Activated T-cell treated with anti-CD3 and anti-CD28 coated beads for 48 hours (primary cell): Measurements from ENCODE around the gene GRIN2D.
"Not testable (repeated sequence)": the region's sequence is repeated elsewhere in the genome, so short reads cannot be mapped to it uniquely, and the experiment has no call there.

Experiments
- DNase-seq: peaks from one replicate; pipeline ENCODE4 v3.0.0-alpha.2; 2020; ENCODE audit warnings: low read depth

The GRIN2D gene

DNA sequence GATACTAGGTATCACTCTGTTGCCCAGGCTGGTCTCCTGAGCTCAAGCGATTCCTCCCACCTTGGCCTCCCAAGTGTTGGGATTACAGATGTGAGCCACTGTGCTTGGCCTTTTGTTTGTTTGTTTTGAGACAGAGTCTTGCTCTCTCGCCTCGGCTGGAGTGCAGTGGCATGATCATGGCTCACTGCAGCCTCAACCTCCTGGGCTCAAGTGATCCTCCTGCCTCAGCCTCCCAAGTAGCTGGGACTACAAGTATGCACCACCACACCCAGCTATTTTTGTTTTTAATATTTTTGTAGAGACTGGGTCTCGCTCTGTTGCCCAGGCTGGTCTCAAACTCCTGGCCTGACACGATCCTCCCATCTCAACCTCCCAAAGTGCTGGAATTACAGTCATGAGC is 21.7 kb upstream of the GRIN2D start:
- not testable (repeated sequence) for DNase-seq

DNA sequence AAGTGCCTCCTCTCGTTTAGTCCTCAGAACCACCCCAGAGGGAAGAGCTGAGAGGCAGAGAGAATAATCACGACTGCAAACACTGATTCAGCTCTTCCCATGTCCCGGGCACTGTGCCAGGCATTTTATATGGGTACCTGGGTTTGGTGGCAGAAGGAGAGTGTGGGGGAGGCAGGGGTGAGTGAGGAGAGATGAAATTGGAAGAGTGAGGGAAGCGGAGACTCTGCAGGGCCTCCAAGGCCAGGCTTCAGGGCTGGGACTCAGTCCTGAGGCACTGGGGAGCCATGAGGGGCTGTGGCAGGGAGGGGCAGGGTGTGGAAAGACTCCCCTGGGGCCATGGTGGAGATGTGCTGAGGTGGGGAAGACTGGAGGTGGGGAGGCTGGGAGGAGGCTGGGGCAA is 20.6 kb upstream of the GRIN2D start:
- no peak for DNase-seq

DNA sequence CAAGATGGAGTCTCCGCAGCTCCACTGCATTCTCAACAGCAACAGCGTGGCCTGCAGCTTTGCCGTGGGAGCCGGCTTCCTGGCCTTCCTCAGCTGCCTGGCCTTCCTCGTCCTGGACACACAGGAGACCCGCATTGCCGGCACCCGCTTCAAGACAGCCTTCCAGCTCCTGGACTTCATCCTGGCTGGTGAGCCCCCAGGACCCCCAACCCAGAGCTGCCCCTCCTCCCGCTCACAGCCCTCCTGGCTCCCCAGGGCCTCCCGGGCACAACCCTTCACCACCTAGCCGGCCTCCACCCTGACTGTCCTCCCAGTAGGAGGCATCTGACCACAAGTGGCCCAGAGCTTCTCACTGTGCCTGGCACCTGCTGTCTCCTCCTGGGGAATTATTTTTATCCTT is 19.9 kb upstream of the GRIN2D start:
- no peak for DNase-seq

GRCh38 chr19:48378194-48378570 is 15.3 kb upstream of the GRIN2D start:
- DNase-seq = no peak

DNA sequence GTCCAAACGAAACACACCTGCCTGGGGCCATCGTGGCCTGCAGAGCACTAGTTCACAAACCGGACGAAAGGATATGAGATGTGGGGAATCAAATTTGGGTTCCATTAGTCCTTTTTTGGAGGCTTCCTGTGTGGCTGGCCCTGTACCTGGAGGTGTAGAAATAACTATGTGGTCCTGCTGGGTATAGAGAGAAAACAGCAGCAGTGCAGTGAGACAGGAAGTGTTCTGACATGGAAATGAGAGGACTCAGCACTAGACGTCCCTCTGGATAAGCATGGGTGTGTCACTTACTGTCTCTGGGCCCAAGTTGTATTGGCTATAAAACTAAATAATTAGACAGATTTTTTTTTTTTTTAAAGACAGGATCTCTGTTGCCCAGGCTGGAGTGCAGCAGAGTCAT is 14.4 kb upstream of the GRIN2D start:
- no peak for DNase-seq

DNA sequence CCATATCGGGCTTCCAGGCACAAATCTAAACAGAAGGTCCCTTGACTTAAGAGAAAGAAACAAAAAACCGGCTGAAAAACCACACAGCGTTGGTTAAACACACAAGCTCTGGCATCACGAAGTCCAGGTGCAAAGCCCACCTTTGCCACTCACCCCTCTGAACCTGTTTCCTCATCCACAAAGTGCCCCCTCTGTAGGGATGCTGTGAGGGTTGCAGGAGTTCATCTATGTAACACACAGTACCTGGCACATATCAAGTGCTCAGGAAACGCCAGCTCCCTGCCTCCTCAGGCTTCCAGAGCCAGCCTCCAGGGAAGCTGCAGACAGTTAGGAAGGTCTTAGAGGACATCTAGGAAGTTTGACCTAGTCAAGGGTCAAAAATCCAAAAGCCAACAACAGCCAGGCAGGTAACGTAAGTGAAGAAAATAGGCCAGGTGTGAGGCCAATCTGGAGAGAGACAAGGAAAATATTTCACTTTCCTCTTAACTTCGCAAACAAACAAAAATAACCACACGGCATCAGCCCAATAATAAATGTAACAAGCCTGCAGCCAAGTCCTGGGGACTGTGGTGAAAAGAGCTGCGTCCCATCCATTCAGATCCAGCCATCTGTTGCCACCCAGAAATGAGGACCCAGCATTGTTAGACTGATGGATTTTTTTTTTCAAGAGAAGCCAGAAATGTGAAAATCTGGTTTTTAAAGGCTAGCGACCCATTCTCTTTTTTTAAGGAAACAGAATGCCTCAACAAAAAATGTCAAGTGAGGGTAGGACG is 12.1 kb upstream of the GRIN2D start:
- no peak for DNase-seq

DNA sequence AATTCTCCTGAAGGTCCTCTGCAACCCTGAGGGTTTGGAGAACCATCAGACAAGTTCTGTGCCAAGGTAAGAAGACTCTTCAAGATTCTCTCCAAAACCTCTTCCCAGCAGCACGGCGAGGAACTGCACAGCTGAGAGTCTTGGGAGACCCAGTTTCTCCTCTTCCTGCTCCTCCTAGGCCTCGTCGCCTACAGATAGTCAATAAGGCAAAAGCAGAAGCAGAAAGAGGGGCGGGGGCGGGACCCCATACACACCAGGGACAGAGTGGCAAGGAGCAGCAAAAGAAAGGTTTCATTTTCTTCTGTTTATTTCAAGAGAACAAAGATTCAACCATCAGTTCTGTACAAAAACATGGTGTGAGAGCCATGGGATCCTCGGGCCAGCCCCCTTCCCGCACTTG is 11.2 kb upstream of the GRIN2D start:
- DNase-seq = no peak

DNA sequence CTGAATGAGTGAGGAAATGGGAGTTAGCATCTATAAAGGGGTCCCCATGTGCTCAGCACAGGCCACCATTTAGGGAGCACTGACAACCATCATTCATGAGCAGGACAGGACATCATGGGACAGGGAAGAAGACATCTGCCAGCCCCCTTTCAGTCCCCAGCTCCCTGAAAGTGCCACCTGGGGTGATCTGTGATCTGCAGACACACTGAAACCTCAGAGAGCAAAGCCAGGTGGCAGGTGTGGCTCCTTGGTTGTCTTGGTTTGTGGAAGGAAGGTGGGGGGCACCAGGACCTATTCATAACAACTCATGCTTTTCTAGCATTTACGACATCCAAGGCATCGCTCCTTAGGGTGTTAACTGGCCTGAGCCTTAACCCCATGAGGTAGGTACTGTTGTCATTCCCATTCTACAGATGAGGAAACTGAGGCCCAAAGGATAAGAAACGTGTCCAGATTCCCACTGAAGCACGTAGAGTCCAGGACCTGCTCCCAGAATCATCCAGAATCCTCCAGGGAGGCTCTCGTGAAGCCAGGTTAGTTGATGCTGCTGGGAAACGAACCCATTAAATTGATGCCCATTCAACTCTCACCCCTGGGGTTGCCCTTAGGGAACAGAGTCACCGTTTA is 7.9 kb upstream of the GRIN2D start:
- DNase-seq = no peak

DNA sequence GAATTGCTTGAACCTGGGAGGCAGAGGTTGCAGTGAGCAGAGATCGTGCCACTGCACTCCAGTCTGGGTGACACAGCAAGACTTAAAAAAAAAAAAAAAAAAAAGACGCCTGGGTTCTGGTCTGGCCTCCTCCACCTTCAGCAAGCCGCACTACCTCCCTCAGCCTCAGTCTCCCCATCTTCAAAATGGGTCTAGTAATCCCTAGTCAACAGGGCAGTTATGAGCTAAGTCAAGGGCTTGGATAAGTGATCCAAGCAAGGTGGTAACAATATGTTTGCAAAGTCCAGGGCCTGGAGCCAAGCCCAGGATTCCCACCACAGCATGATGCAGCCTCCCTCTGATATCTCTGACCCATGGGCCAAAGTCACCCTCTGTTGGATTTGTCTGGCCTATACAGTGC is 6.5 kb upstream of the GRIN2D start:
- DNase-seq = no peak

DNA sequence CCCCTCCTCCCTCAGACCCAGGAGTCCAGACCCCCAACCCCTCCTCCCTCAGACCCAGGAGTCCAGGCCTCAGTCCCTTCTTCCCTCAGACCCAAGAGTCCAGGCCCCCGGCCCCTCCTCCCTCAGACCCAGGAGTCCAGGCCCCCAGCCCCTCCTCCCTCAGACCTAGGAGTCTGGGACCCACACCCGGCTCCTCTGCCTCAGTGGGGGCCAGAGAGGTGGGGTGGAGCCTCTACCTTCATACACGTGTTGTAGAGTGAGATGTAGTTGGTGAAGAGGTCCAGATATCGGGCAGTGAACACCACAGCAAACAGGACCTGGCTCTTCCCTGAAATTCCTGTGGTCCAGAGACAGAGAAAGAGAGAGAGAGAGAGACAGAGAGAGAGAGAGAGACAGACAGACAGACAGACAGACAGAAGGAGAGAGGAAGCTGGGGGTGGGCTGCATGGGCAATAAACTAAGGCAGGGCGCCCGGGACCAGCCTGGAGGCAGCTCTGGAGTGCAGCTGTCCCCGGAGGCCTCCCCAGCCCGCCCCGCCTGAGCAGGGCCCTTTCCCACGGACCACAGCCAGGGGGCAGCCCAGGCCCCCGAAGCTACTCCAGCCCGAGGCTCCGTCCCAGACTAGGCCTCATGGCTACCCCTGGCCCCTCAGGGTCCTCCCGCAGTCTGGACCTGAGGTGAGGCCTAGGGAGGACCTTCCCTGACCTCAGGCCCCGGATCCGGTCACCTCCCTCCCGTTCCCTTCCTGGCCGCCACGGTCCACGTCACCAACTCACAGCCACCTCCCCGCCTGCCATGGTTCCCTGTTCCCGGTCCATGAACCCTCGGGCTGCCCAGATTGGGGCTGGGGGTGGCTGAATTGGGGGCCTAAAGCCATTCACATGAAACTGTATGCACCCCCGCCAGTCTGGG is 3.0 kb upstream of the GRIN2D start:
- DNase-seq = peak; percentile 60

GRCh38 chr19:48391100-48392005 is 2.1 kb upstream of the GRIN2D start, which contains the start of gene KDELR1:
TSS of gene KDELR1 (minus strand) at chr19:48391551. CDS start at chr19:48391358, 193 bp downstream.
- peak; percentile 75 for DNase-seq

DNA sequence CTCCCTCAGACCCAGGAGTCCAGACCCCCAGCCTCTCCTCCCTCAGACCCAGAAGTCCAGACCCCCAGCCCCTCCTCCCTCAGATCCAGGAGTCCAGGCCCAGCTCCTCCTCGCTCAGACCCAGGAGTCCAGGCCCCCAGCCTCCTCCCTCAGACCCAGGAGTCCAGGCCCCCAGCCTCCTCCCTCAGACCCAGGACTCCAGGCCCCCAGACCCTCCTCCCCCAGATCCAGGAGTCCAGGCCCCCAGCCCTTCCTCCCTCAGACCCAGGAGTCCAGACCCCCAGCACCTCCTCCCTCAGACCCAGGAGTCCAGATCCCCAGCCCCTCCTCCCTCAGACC is 1.5 kb upstream of the GRIN2D start:
- not testable (repeated sequence) for DNase-seq

- no peak for DNase-seq
Observed at GRCh38 chr19:48392860-48393558, 459 bp upstream of the GRIN2D start.

DNA sequence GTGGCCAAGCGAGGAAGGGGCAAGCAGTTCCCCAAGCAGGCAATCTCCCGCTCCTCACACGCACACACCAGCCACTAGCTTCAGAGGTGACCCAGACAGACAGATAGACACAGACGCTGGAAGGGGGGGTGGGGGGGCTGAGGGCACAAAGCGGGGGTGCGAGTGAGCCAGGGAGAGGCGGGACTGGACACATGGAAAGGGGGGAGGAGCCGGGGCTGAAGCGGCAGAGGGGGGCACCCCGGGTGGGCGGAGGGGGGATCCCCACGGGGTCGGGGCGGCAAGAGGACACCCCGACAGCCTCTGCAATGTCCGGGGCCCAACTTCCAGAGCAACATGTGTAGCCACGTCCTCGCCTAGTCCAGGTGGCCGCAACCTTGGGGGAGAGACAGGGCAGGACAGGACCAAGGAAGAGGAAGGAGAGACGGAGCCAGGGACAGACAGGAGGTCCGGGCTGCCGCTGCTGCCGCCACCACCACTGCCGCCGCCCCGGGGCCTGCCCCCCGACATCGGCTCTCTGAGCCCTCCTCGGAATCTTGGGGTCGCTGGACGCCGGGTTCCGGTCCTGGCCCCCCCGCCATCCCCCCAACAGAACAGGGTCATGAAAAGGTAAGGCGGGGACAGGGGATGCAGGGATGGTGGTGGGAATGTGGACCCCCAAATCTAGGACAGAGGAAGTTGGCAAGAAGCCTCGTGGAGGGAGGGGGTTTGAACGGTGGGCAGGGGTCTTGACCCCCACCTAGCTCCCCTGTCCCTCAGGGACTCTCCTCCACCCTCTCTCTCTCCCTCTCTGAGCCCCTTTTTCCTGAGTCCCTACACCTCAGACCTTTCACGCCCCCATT is 1.1 kb downstream of the GRIN2D start:
- no peak for DNase-seq

- DNase-seq = no peak
Observed at GRCh38 chr19:48395170-48395455, 1.6 kb downstream of the GRIN2D start.

- no peak for DNase-seq
Observed at GRCh38 chr19:48395499-48395898, 2.0 kb downstream of the GRIN2D start.

GRCh38 chr19:48396016-48396823 is 2.8 kb downstream of the GRIN2D start:
- DNase-seq = no peak

- DNase-seq = no peak
Observed at GRCh38 chr19:48396824-48397176, 3.3 kb downstream of the GRIN2D start.

DNA sequence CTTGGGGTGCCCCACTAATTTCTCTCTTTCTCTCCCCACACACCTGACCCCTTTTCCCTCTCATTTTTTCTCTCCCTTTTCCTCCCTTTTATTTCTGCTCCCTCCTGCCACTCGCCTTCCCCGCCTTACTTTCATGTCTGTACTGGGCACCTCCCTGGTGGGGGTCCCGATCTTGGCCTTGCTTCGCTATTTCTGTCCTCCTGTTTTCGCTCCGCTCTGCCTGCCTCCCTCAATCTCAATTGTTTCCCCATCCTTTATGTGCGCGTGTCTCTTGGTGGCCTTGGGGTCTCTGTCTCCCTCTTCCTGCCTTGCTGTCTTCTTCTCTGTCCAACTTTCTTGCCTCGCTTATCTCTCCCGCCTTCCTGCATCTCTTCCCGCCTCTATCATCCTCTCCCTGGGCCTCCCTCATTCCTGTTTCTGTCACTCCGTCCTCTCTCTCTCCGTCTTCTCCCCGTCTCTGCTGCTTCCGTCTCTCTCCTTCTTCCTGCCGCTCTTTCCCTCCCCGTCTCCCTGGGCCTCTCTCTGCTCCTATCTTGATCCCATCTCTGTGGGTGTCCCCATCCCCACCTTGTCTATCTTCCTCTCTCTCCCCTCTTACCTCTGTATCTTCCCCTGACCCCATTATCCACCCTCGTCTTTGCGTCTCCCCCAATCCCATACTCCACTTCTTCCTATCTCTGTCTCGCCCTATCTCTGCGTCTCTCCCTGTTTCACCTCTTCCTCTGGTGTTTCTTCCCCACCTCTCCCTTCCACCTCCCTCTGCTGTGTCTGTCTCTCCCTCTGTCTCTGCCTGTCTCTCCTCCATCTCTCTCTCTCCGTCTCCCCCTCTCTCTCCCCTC is 4.0 kb downstream of the GRIN2D start:
- no peak for DNase-seq
